Measurements from ENCODE around the gene PNPLA7.

PNPLA7 gene

GRCh38 chr9:137492464-137493363 is 57.5 kb downstream of the PNPLA7 start:
- no peak for DNase-seq

- no peak for DNase-seq
These were observed 58.3 kb downstream of the PNPLA7 start for GRCh38 chr9:137491735-137492432.

DNA sequence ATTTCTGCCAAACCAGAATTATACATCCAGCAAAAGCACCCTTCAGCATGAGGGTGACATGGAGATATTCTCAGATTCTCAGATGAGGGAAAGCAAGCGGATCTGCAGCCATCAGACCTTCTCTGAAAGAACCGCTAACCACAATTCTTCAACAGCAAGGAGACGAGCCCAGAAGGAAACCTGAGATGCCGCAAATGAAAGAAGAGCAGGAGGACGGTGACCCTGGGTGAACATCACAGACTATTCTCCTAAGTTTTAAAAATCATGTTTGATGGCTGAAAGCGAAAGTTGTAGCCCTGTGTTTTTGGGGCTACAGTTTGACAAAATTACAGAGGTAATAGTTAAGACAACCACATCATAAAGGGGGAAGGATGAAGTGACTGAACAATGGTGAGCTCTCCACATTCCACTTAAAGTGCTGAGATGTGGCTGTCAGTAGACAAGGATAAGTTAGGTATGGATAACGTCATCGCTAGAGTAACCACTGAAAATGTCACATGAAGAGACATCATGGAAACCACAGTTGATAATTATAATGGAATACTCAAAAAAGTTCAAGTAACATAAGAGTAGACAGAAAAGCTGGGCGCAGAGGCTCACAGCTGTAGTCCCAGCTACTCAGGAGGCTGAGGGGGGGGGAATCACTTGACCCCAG is 59.5 kb downstream of the PNPLA7 start:
- no peak for DNase-seq

DNA sequence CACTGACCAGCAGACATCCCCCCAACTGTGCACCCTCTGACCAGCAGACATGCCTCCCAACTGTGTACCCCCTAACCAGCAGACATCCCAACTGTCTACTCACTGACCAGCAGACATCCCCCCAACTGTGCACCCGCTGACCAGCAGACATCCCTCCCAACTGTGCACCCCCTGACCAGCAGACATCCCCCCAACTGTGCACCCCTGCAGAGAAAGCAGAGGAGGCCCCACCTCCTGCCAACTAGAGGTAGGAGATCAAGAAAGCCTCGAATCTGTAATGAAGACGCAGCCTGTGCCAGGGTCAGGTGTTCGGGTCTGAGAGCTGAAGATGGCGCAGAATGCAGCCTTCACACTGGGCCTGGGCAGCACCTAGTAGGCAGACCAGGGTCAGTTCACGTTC is 61.3 kb downstream of the PNPLA7 start:
- DNase-seq, result no peak

DNA sequence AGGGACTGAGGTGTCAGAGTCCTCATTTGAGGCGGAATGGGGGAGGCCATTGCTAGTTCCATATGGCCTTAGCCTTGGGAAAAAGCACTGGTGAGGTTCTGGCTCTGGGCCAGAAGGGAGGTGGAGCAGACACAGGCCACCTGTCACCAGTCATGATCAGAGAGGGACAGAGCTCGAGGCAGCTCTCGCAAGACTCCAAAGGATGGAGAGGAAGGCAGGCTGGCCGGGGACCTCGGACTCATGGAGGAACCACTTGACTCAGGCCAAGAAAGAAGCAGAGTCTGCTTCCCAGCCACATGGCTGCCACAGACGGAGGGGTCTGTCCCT is 61.9 kb downstream of the PNPLA7 start:
- DNase-seq, result no peak

GRCh38 chr9:137487454-137488326 is 62.5 kb downstream of the PNPLA7 start:
- no peak for DNase-seq

DNA sequence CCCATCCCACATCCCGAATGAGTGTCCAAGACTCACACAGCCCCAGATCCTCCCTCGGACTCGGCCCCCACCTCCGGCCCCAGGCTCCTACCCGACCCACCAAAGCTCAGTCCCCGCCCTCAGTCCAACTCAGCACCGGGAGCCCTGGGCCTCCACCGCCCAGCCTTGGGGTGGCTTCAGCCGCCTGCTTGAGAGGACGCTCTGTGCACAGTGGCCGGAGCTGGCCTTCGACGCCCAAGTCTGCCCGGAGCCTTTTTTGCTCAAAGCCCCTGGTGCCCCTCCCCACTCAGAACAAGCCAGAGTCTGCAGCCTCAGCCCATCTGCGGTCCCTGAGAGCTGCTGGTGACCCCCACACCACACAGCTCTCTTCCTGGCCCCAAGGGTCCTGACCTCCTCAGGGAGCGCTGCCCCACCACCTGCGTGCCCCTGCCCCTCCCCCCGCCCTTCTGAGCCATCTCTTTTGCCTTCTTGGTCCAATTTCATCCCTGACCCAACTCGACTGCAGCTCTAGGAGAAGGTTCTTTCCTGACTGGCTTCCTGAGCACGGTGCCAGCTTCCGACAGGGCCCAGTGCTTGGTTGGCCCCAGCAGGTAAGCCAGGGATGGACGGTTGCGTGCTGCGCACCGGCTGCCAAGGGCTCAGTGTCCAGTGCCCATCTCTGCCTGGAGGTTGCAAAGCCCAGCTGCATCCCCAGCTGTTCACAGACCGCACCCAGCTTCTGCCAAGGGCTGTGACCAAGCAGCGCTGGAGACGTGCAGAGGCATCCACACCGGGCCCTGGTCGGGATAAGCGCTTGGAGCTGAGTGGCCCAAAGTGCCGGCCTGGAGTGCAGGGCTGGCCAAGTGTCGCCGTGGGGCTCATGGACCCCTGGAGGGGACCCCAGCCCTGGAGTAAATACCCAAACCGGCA is 63.4 kb downstream of the PNPLA7 start:
- no peak for DNase-seq

DNA sequence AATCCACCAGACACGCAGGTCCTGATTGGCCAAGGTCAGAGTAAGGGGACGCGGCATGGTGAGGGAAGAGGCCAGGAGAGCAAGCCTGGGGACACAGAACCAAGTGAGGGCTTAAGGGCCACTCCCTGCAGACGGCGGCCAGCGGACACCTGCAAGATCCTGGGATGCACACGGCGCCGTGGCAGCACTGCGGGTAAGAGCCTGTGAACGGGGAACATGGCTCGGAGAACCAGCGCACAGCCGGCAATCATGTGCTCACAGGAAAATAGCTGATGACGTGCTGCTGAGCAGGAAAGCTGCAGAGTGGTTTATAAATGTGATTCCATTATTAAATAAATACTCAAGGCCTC is 64.1 kb downstream of the PNPLA7 start:
- no peak for DNase-seq

GRCh38 chr9:137485343-137486140 is 64.7 kb downstream of the PNPLA7 start:
- DNase-seq, result no peak

GRCh38 chr9:137484551-137485315 is 65.5 kb downstream of the PNPLA7 start:
- no peak for DNase-seq

- DNase-seq, result no peak
These were observed 68.0 kb downstream of the PNPLA7 start for GRCh38 chr9:137482094-137482781.

- DNase-seq, result no peak
These were observed 69.2 kb downstream of the PNPLA7 start for GRCh38 chr9:137480686-137481683.

GRCh38 chr9:137479892-137480685 is 70.1 kb downstream of the PNPLA7 start:
- DNase-seq, result no peak

DNA sequence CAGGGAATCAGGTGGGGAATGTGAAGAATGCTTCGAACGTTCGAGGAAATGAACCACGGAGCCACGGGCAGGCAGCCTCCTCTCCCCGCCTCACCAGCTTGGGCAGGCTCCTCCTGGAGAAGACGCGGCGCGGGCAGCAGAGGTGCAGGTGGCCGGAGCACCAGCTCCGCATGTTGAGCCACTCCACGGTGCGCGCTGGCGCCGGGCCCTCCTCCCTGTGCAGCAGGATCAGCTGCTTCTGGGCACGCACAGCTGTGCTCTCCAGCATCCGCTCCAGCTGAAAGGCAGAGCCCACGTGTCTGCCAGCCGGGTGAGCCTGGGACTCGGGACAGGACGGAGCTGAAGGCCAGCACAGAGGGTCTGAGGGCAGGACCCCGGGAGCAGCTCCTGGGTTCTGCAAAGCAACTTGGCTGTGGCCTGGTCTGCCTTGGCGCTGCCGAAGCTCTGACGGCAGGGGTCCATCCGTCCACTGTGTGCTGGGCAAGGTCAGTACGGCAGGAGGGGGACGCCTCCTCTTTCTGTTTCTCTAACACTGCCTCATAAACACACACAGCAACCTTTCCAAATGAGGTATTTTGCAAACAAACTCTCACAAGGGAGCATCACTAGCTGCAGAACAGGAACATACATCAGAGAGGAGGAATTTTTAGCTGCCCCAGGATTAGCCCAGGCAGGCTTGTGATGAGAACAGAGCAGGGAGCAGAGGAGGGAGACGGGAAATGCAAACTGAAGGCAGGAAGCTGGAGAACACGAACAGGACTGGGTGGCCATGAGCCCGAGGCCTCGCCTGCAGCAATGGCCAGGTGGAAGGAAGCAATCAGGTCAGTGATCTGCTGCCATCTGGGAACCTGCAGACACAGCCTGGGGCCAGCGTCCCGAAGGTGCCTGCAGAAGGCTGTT is 71.0 kb downstream of the PNPLA7 start:
- DNase-seq, result no peak

DNA sequence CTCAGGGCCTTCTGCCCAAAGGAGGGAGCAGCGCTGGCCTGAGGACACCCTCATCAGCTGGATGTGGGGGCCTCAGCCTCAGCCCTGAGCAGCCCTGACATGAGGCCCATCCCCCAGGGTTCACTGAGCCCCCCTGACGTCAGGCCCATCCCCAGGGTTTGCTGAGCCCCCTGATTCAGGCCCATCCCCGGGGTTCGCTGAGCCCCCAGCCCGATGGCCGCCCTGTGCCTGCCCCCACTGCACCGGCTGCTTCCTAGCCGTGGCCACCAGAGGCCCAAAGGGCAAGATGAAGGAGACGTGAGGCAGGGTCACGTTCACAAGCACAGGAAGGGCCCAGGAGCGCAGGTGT is 71.6 kb downstream of the PNPLA7 start:
- no peak for DNase-seq
